Muscle of back (tissue), 13 donors: ENCODE results near the gene CPHXL2. TPM values are rescaled to one million over a fixed set of nuclear protein-coding genes. Genes with fewer than 3 reads are reported as not detected.
A peak's percentile ranks its signal among the peaks of the same experiment; 100 is the strongest.

Experiments
- DNase-seq, 3 donors: peaks; one replicate each; pipeline versions ENCODE4 v3.0.0 to v3.0.0-alpha.2; 2013
- long read RNA-seq, 9 donors: transcript quantifications; one replicate each; lab custom pipeline, GENCODE V29; 2026
- polyA plus RNA-seq, 10 donors: library from polyadenylated mRNA; unstranded; fragments of 120-200 nt; gene quantifications; one replicate each; pipeline ENCODE4 v1.2.1, GENCODE V29; 2013; ENCODE audit not compliant: insufficient read length in 10 of 10

The CPHXL2 gene
- polyA plus RNA-seq, result under 1 TPM in 2 of 10 donors, not detected in 8; 0.11 to 0.31 TPM
- long read RNA-seq, donor 1, result 0 reads
- long read RNA-seq, donor 2, result 0 reads
- long read RNA-seq, donor 3, result 0 reads
- long read RNA-seq, donor 4, result 0 reads
- long read RNA-seq, donor 5, result 0 reads
- long read RNA-seq, donor 6, result 0 reads
- long read RNA-seq, donor 7, result 0 reads
- long read RNA-seq, donor 8, result 0 reads
- long read RNA-seq, donor 9, result 0 reads

GRCh38 chr16:75676909-75677308 is at the start of gene CPHXL2:
TSS of gene CPHXL2 (minus strand) at chr16:75677009. CDS start at chr16:75676999, 10 bp downstream.
- DNase-seq, result no peak

GRCh38 chr16:75726390-75726789 is 49.6 kb upstream of the CPHXL2 start, which contains the start of gene CPHXL:
TSS of gene CPHXL (minus strand) at chr16:75726490. CDS start at chr16:75726442, 48 bp downstream.
- DNase-seq, result no peak

GRCh38 chr16:75718452-75718851 is 41.6 kb upstream of the CPHXL2 start:
- no peak for DNase-seq

- DNase-seq, result no peak
Observed at GRCh38 chr16:75714661-75715060, 37.9 kb upstream of the CPHXL2 start.

- no peak for DNase-seq
Observed at GRCh38 chr16:75710344-75710743, 33.5 kb upstream of the CPHXL2 start.

DNA sequence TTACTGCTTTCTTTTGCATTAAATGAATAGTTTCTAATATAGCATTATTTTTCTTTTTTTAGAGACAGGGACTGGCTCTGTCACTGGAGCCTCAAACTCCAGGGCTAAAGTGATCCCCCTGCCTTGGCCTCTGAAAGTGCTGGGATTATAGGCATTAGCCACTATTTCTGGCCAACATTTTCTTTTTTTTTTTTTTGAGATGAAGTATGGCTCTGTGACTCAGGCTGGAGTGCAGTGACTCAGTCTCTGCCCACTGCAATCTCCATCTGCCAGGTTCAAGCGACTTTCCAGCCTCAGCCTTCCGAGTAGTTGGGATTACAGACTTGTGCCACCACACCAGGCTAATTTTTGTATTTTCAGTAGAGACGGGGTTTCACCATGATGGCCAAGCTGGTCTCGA is 26.5 kb upstream of the CPHXL2 start:
- no peak for DNase-seq

GRCh38 chr16:75702242-75702641 is 25.4 kb upstream of the CPHXL2 start:
- no peak for DNase-seq

- no peak for DNase-seq
Observed at GRCh38 chr16:75701361-75701760, 24.6 kb upstream of the CPHXL2 start, which contains the start of gene DUXB. TSS of gene DUXB (minus strand) at chr16:75701461. CDS start at chr16:75701418, 43 bp downstream.

DNA sequence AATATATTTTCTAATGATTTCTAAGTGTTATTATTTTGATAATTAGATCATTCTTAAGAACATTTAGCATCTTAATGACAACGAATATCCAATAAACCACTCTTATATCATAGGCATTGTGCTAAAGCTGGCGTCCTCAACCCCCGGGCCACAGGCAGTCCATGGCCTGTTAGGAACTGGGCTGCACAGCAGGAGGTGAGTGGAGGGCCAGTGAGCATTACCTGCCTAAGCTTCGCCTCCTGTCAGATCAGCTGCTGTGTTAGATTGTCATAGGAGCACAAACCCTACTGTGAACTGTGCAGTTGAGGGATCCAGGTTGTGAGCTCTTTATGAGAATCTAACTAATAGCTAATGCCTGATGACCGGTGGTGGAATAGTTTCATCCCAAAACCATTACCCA is 20.8 kb upstream of the CPHXL2 start:
- DNase-seq, result no peak

- DNase-seq, result no peak
Observed at GRCh38 chr16:75695708-75696107, 18.9 kb upstream of the CPHXL2 start.

- DNase-seq, result no peak
Observed at GRCh38 chr16:75687361-75687760, 10.6 kb upstream of the CPHXL2 start.

DNA sequence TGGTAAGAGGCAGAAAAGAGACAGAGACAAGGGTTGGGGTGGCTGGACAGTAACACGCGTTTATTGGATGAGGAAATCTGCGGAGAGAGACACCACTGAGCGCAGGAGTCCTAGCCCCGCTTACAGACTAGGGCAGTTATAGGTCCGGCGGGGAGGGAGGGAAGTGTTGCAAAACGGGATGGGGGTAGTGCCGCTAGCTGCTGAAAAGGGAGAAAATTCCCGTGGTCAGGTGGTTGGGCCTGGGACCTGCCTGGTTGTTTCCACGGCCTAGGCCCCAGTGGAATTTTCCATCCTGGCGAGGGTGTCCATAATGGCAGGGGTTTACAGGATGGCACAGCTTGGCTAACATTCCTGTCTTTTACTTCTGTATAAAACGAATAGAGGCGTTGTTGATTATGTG is 5.5 kb upstream of the CPHXL2 start:
- no peak for DNase-seq

DNA sequence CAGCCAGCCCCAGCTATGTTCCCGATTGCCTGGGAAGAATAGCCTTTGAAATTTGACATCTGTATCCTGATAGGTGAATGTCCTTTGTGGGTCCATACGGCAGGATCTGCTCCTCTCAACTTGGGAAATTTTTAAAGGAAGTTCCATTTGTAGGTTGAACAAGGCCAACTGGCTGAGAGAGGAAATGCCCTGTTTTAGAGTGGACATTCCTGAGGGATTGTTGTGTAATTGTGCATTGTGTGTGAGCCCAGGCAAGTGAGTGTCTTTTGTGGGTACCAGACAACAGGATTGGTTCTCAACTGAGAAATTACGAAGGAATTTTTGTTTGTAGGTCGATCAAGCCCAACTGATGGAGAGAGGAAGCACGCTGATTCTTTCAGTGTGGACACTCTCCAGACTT is 2.6 kb upstream of the CPHXL2 start:
- DNase-seq, result no peak

DNA sequence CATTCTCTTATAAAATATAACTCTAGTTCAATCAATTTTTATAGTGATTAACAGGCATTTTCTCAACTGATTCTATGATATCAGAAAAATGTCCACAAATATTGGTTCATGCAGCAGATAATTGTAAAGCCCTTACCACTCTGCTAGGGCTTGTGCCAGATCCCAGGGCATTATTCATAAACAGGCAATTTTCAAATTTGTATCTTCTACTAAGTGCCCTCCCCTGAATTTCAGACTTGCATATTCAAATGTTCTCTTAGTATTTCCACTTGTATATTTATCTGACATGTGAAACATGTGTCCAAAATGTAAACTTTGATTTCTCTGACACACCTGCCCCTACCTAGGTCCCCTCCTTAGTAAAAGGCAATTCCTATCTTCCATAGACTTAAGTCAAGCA is 9.3 kb downstream of the CPHXL2 start:
- no peak for DNase-seq

DNA sequence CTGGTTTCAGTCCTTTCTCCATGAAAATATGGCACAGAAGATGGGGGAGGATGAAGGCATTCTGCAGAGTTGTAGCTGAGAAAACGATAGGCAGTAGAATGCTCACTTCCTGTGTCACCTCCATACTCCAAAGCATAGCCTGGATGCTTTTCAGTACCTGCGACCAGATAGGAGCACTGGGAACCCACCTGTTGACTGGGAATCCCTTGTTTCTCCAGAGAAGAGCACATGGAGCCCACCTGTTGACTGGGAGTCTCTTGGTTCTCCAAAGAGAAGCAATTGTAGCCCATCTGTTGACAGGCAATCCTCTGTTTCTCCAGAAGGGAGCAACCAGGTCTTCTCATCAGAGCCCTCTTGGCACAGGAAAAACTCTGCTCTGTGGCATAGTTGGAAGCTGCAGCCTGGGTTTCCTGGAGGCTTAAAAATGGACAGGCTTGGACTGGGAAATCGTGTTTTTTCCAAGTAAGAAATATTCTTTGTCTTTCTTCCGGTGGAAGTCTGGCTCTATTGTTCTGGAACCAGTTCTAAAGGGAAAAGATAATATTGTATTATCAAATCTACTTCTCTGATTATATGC is 16.0 kb downstream of the CPHXL2 start:
- no peak for DNase-seq

DNA sequence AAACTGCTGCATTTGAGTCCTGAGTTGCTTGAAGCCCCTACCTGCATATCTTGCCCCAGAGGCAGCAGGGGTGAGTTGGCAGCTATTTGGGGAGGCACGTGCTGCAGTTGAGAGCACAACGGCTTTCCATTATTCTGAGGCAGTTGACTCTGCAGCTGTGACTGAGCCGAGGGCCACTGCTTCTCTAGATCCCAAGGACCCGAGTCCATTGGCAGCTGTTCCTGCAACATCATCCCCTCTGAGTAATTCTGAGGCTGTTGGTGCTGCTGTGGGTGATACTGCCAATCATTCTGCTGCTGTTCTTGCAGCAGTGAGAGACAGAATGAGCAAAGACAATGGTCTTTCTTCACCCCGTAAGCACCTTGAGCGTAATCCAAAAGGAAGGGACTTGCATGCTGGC is 16.5 kb downstream of the CPHXL2 start:
- DNase-seq, result no peak

GRCh38 chr16:75658175-75658574 is 18.6 kb downstream of the CPHXL2 start:
- DNase-seq, result no peak

DNA sequence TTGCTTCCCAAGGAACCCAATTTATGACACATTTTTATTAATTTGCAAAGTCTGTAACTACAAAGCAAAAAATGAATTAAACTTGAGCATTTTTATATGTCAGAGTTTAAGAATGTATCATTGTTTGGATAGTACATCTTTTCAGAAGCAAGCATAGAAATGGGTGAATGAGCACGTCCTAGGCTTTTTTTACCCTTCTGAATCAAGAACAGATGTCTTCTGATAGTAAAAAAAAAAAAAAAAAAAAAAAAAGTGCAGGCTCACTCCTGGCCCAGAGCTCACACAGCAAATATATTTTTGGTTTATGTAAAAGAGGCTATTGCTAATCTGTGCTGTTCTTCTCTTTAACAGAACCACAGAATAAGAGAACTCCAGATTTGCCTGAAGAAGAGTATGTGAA is 22.9 kb downstream of the CPHXL2 start:
- DNase-seq, result no peak

- DNase-seq, result peak; percentile 75 to 96 (median 90)
Observed at GRCh38 chr16:75648265-75649076, 28.3 kb downstream of the CPHXL2 start.

- DNase-seq, result peak; percentile 95 to 98 (median 96)
Observed at GRCh38 chr16:75647492-75648264, 29.1 kb downstream of the CPHXL2 start, which contains the start of the genes KARS1 and TERF2IP. TSS of gene KARS1 (minus strand) at chr16:75647665. CDS start at chr16:75647639, 26 bp downstream. TSS of gene TERF2IP (plus strand) at chr16:75647773. CDS start at chr16:75647883, 110 bp downstream.

DNA sequence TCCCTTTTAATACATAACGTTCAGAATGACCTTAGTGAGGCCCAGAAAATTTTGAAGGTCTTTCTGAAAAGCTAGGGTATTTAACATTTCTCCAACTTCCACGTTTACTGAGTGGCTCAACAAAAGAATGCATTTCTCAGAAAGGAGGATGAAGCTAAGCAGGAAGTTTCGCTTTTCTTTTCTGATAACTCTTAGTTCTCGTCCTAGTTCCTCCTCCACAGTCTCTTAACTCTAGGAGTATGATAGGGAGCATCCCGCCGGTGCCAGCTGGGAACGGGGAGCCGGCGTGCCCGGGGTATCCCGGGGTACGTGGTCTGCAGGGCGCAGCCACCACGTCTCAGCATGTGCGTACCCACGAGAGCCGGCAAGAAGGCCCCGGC is 29.7 kb downstream of the CPHXL2 start:
- DNase-seq, result peak in 1 of 3 donors; percentile 6
